Measurements from ENCODE around the gene MYMK. TPM values are rescaled to one million over a fixed set of nuclear protein-coding genes. Genes with fewer than 3 reads are reported as not detected.

Gene MYMK
- total and polyA plus RNA-seq, 2 of the 8 experiments (the other 6 are each of a cell fraction or from before 2014, with no cell fraction given): not detected

- TF ChIP-seq KDM5A (IDR thresholded peaks at IDR 0.05; ENCODE audit: low read length) (no peak), CBX8 (IDR thresholded peaks at IDR 0.05; ENCODE audit: borderline replicate concordance, low read depth, low read length) (no peak), ATF2 (IDR thresholded peaks at IDR 0.05; ENCODE audit: low read length) (no peak)
Observed at GRCh38 chr9:133518706-133519449, 5.9 kb downstream of the MYMK start (continued).
